Activated T-helper 1 cell treated with anti-CD3 and anti-CD28 coated beads, Interleukin-12 subunit alpha, Interleukin-12 subunit beta, Interleukin-2, Interleukin-4 antibody, amounts not matched to agents 30 ng/mL and 10 ng/mL and 1 ng/mL, durations not matched to agents 14 hours and 24 hours and 36 hours (primary cell): ENCODE results near the gene DLL3. TPM values are rescaled to one million over a fixed set of nuclear protein-coding genes. Genes with fewer than 3 reads are reported as not detected.
"Not testable (repeated sequence)": the region's sequence is repeated elsewhere in the genome, so short reads cannot be mapped to it uniquely, and the experiment has no call there.

Experiments
- DNase-seq: peaks from one replicate; pipeline ENCODE4 v3.0.0; 2021; ENCODE audit warnings: low spot score
- H3K27ac Mint-ChIP-seq: one replicate; pipeline ENCODE4 v1.8.0; 2021; ENCODE audit warnings: mild to moderate bottlenecking, mixed read lengths
- H3K27me3 Mint-ChIP-seq: one replicate; pipeline ENCODE4 v1.8.0; 2022; ENCODE audit warnings: mild to moderate bottlenecking, moderate library complexity, mixed read lengths; ENCODE audit not compliant: insufficient read depth
- H3K36me3 Mint-ChIP-seq: one replicate; pipeline ENCODE4 v1.8.0; 2021; ENCODE audit warnings: low read depth, mixed read lengths
- H3K4me1 Mint-ChIP-seq: one replicate; pipeline ENCODE4 v1.8.0; 2021; ENCODE audit warnings: low read depth, mixed read lengths
- H3K4me3 Mint-ChIP-seq: one replicate; pipeline ENCODE4 v1.8.0; 2021; ENCODE audit warnings: mild to moderate bottlenecking, moderate library complexity, mixed read lengths
- H3K9me3 Mint-ChIP-seq: one replicate; pipeline ENCODE4 v1.8.0; 2021; ENCODE audit warnings: mixed read lengths
- intact Hi-C: fragments of 100-400 bp; cut with micrococcal nuclease; formaldehyde crosslinking; loops from one replicate; pipeline ENCODE4 v1.15.1; 2024
- total RNA-seq: library from RNA; stranded (reverse); gene quantifications from 2 replicates; pipeline ENCODE4 v1.2.3, GENCODE V29; 2022

DLL3 gene
- total RNA-seq: 1.6 and 2.1 TPM in 2 replicates

- Mint-ChIP-seq H3K27ac (peak within 1 kb of the TSS; percentile 10), H3K4me1 (peaks cover 20% of the 10 kb centered on the region), H3K36me3 (peaks cover 2% of the 10 kb centered on the region), H3K9me3 (no peaks in the 10 kb centered on the region), H3K4me3 (peak within 1 kb of the TSS; percentile 41), H3K27me3 (peaks cover 51% of the 10 kb centered on the region)
- DNase-seq: no peak
- intact Hi-C loops: loop anchor here (2.0 kb wide), 2 partner anchors 16 to 18 kb away; partner anchors contain the start of genes SELENOV and TIMM50
These were observed at the start of gene DLL3 for GRCh38 chr19:39498798-39499642. DLL3 (plus strand) TSS chr19:39498947; CDS start chr19:39498975, 28 bp downstream.

GRCh38 chr19:39449116-39449797, 49.5 kb upstream of the DLL3 start:
- H3K36me3 Mint-ChIP-seq: peaks cover 50% of the 10 kb centered on the region
- peaks cover 62% of the 10 kb centered on the region for H3K4me1 Mint-ChIP-seq
- intact Hi-C loops: loop anchor here (5.0 to 10.0 kb wide), 2 partner anchors 398 to 526 kb away; partner anchors contain the start of genes FBL and PSMC4
- no peak for DNase-seq
- peak overlapping the region; percentile 70 for H3K4me3 Mint-ChIP-seq
- peak overlapping the region; percentile 86 for H3K27ac Mint-ChIP-seq
- no peaks in the 10 kb centered on the region for H3K27me3 Mint-ChIP-seq
- no peaks in the 10 kb centered on the region for H3K9me3 Mint-ChIP-seq

- H3K27ac Mint-ChIP-seq, intact Hi-C loops, DNase-seq, H3K27me3 Mint-ChIP-seq, H3K9me3 Mint-ChIP-seq, H3K4me3 Mint-ChIP-seq: not testable (repeated sequence)
- Mint-ChIP-seq H3K4me1 (peaks cover 59% of the 10 kb centered on the region), H3K36me3 (peaks cover 45% of the 10 kb centered on the region)
These were observed 47.5 kb upstream of the DLL3 start for GRCh38 chr19:39451257-39451656.

GRCh38 chr19:39463403-39463802, 35.3 kb upstream of the DLL3 start:
- Mint-ChIP-seq H3K36me3 (peaks cover 61% of the 10 kb centered on the region), H3K27me3 (no peaks in the 10 kb centered on the region), H3K9me3 (no peaks in the 10 kb centered on the region), H3K27ac (no peak overlapping the region), H3K4me3 (no peak overlapping the region), H3K4me1 (no peaks in the 10 kb centered on the region)
- intact Hi-C loops: no loop called here
- no peak for DNase-seq

GRCh38 chr19:39465956-39466747, 32.6 kb upstream of the DLL3 start:
- no peaks in the 10 kb centered on the region for H3K27me3 Mint-ChIP-seq
- no peaks in the 10 kb centered on the region for H3K9me3 Mint-ChIP-seq
- intact Hi-C loops: no loop called here
- H3K4me3 Mint-ChIP-seq: no peak overlapping the region
- no peak for DNase-seq
- H3K27ac Mint-ChIP-seq: no peak overlapping the region
- H3K4me1 Mint-ChIP-seq: peaks cover 13% of the 10 kb centered on the region
- H3K36me3 Mint-ChIP-seq: peaks cover 68% of the 10 kb centered on the region

- peaks cover 73% of the 10 kb centered on the region for H3K36me3 Mint-ChIP-seq
These were observed 30.8 kb upstream of the DLL3 start for GRCh38 chr19:39467941-39468340.

GRCh38 chr19:39469036-39469435, 29.7 kb upstream of the DLL3 start:
- peaks cover 24% of the 10 kb centered on the region for H3K4me1 Mint-ChIP-seq
- no peak overlapping the region for H3K27ac Mint-ChIP-seq
- no peaks in the 10 kb centered on the region for H3K9me3 Mint-ChIP-seq
- H3K4me3 Mint-ChIP-seq: no peak overlapping the region
- no peaks in the 10 kb centered on the region for H3K27me3 Mint-ChIP-seq
- DNase-seq: no peak
- intact Hi-C loops: no loop called here
- H3K36me3 Mint-ChIP-seq: peaks cover 68% of the 10 kb centered on the region

More at GRCh38 chr19:39467941-39468340, 30.8 kb upstream of the DLL3 start:
- intact Hi-C loops: no loop called here
- H3K27me3 Mint-ChIP-seq: no peaks in the 10 kb centered on the region
- H3K4me1 Mint-ChIP-seq: peaks cover 24% of the 10 kb centered on the region
- H3K4me3 Mint-ChIP-seq: no peak overlapping the region
- no peak overlapping the region for H3K27ac Mint-ChIP-seq
- H3K9me3 Mint-ChIP-seq: no peaks in the 10 kb centered on the region
- DNase-seq: no peak

- DNase-seq: no peak
- peak overlapping the region; percentile 67 for H3K27ac Mint-ChIP-seq
- intact Hi-C loops: no loop called here
- peaks cover 24% of the 10 kb centered on the region for H3K4me1 Mint-ChIP-seq
- H3K36me3 Mint-ChIP-seq: peaks cover 72% of the 10 kb centered on the region
- no peaks in the 10 kb centered on the region for H3K27me3 Mint-ChIP-seq
- H3K4me3 Mint-ChIP-seq: no peak overlapping the region
- H3K9me3 Mint-ChIP-seq: no peaks in the 10 kb centered on the region
These were observed 29.2 kb upstream of the DLL3 start for GRCh38 chr19:39469567-39469966.

GRCh38 chr19:39470724-39471339, 27.9 kb upstream of the DLL3 start:
- no peak overlapping the region for H3K4me3 Mint-ChIP-seq
- intact Hi-C loops: no loop called here
- no peak for DNase-seq
- H3K27ac Mint-ChIP-seq: peak overlapping the region; percentile 76
- peaks cover 24% of the 10 kb centered on the region for H3K4me1 Mint-ChIP-seq
- H3K9me3 Mint-ChIP-seq: no peaks in the 10 kb centered on the region
- H3K36me3 Mint-ChIP-seq: peaks cover 67% of the 10 kb centered on the region
- H3K27me3 Mint-ChIP-seq: no peaks in the 10 kb centered on the region

GRCh38 chr19:39471756-39472536, 26.8 kb upstream of the DLL3 start:
- no peaks in the 10 kb centered on the region for H3K27me3 Mint-ChIP-seq
- H3K9me3 Mint-ChIP-seq: no peaks in the 10 kb centered on the region
- peaks cover 62% of the 10 kb centered on the region for H3K36me3 Mint-ChIP-seq
- peak overlapping the region; percentile 61 for H3K27ac Mint-ChIP-seq
- intact Hi-C loops: no loop called here
- H3K4me3 Mint-ChIP-seq: no peak overlapping the region
- H3K4me1 Mint-ChIP-seq: peaks cover 24% of the 10 kb centered on the region
- no peak for DNase-seq

GRCh38 chr19:39472746-39473442, 25.9 kb upstream of the DLL3 start:
- no peak overlapping the region for H3K4me3 Mint-ChIP-seq
- DNase-seq: no peak

More at GRCh38 chr19:39472746-39473442, 25.9 kb upstream of the DLL3 start:
- no peaks in the 10 kb centered on the region for H3K27me3 Mint-ChIP-seq
- H3K9me3 Mint-ChIP-seq: no peaks in the 10 kb centered on the region
- H3K36me3 Mint-ChIP-seq: peaks cover 56% of the 10 kb centered on the region
- intact Hi-C loops: no loop called here
- H3K4me1 Mint-ChIP-seq: peaks cover 24% of the 10 kb centered on the region
- H3K27ac Mint-ChIP-seq: no peak overlapping the region
